ENCODE results near the gene TMEM222.

DNA sequence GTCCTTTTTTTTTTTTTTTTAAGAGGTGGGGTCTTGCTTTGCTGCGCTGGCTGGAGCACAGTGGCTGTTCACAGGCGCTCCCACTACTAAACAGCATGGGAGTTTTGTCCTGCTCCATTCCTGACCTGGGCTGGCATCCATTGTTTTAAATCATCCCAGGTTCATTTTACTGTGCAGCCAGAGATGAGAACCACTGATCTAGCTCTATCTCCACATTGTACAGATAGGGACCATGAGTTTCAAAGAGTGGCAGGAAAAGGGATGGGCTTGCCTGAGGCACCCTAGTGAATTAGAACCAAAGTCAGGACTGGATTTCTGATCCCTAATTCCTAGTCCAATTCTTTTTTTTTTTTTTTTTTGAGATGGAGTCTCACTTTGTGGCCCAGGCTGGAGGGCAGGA is 7.2 kb upstream of the TMEM222 start:
- TF ChIP-seq, protein P1, sequence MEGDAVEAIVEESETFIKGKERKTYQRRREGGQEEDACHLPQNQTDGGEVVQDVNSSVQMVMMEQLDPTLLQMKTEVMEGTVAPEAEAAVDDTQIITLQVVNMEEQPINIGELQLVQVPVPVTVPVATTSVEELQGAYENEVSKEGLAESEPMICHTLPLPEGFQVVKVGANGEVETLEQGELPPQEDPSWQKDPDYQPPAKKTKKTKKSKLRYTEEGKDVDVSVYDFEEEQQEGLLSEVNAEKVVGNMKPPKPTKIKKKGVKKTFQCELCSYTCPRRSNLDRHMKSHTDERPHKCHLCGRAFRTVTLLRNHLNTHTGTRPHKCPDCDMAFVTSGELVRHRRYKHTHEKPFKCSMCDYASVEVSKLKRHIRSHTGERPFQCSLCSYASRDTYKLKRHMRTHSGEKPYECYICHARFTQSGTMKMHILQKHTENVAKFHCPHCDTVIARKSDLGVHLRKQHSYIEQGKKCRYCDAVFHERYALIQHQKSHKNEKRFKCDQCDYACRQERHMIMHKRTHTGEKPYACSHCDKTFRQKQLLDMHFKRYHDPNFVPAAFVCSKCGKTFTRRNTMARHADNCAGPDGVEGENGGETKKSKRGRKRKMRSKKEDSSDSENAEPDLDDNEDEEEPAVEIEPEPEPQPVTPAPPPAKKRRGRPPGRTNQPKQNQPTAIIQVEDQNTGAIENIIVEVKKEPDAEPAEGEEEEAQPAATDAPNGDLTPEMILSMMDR (IDR thresholded peaks at IDR 0.05) = no peak
- no peak for TF ChIP-seq RCOR1 (IDR thresholded peaks at IDR 0.05; ENCODE audit: low read length)
- TF ChIP-seq POLR2AphosphoS5 (IDR thresholded peaks at IDR 0.05; ENCODE audit: low read depth, low read length) = no peak
- no peak for TF ChIP-seq TCF12 (IDR thresholded peaks at IDR 0.05)
- no peak for TF ChIP-seq EP300 (IDR thresholded peaks at IDR 0.05; ENCODE audit: borderline replicate concordance in 1 of 2, low read depth in 1 of 2, low read length in 1 of 2)
- no peak for TF ChIP-seq YY1 (IDR thresholded peaks at IDR 0.05; ENCODE audit: low read depth)

Data from SK-N-SH (cell line).